Panc1 (cell line): Measurements from ENCODE around the gene RPRD1A. TPM values are rescaled to one million over a fixed set of nuclear protein-coding genes. Genes with fewer than 3 reads are reported as not detected.

Experiments
- ATAC-seq: fragments of 200-7000 bp; cut with Tn5 transposase; 2 replicates; pipeline ENCODE4 v1.9.1; 2020; ENCODE audit warnings: mild to moderate bottlenecking, moderate library complexity
- BruUV-seq: library from RNA; stranded (reverse); fragments of 400-500 nt; replicated peaks from 2 replicates; lab custom pipeline; 2021; lab: Mats Ljungman, UMichigan
- CTCF ChIA-PET: fragments of 300-600 bp; sonication (Branson Sonifier 250); formaldehyde crosslinking; loops from one replicate; lab custom pipeline; 2022; ENCODE audit warnings: antibody characterized with exemption; lab: Charles Lee
- POLR2A ChIA-PET: fragments of 300-600 bp; sonication (Branson Sonifier 250); formaldehyde crosslinking; loops from one replicate; lab custom pipeline; 2022; ENCODE audit warnings: antibody characterized with exemption; lab: Charles Lee
- DNase-seq: peaks from one replicate; pipeline ENCODE4 v3.0.0-alpha.2; 2010; ENCODE audit warnings: low read depth, low spot score
- H3K27ac ChIP-seq: 2 replicates; pipeline ENCODE4 v1.5.1; 2011; ENCODE audit warnings: mild to moderate bottlenecking, low read length, inconsistent platforms
- H3K27me3 ChIP-seq: fragments of 200-500 bp; sonication (Bioruptor generic); 2 replicates; pipeline ENCODE4 v1.6.0; 2014; ENCODE audit warnings: low read length, inconsistent platforms; ENCODE audit not compliant: control insufficient read depth, insufficient read depth
- H3K36me3 ChIP-seq: fragments of 200-500 bp; sonication (Bioruptor generic); 2 replicates; pipeline ENCODE4 v1.5.1; 2014; ENCODE audit warnings: inconsistent platforms, mild to moderate bottlenecking, low read length, moderate library complexity; ENCODE audit not compliant: control insufficient read depth, insufficient read depth
- H3K4me1 ChIP-seq: 2 replicates; pipeline ENCODE4 v1.5.1; 2011; ENCODE audit warnings: inconsistent platforms, mild to moderate bottlenecking, low read length, moderate library complexity; ENCODE audit not compliant: control insufficient read depth, insufficient read depth
- H3K4me3 ChIP-seq, 2 experiments: 2 replicates each; pipeline ENCODE4 v1.5.1; 2011 to 2012; ENCODE audit warnings: low read depth in 2 of 2, low read length in 2 of 2, mild to moderate bottlenecking in 2 of 2, inconsistent platforms in 1 of 2, moderate library complexity in 1 of 2
- H3K9me3 ChIP-seq: fragments of 200-500 bp; sonication (Bioruptor generic); 2 replicates; pipeline ENCODE4 v1.5.1; 2014; ENCODE audit warnings: low read depth, mild to moderate bottlenecking, inconsistent platforms, low read length, moderate library complexity; ENCODE audit not compliant: control insufficient read depth, insufficient read depth
- CTCF ChIP-seq: fragments of 450-650 bp; IDR thresholded peaks from 2 replicates; pipeline ENCODE4 v1.5.1; 2017; ENCODE audit warnings: mild to moderate bottlenecking
- POLR2AphosphoS5 ChIP-seq: IDR thresholded peaks from 2 replicates; pipeline ENCODE4 v1.6.1; 2012; ENCODE audit warnings: mild to moderate bottlenecking, low read depth, low read length, moderate library complexity
- SIN3A ChIP-seq: IDR thresholded peaks from 2 replicates; pipeline ENCODE4 v1.6.1; 2012; ENCODE audit warnings: low read depth, mild to moderate bottlenecking, low read length, moderate library complexity, borderline replicate concordance; ENCODE audit not compliant: insufficient read depth
- TCF7L2 ChIP-seq: IDR thresholded peaks from 2 replicates; pipeline ENCODE4 v1.6.1; 2011; ENCODE audit warnings: mild to moderate bottlenecking, low read depth, low read length, inconsistent platforms
- in situ Hi-C: cut with HindIII; loops from 2 replicates; pipeline ENCODE4 v1.10.0; 2016; ENCODE audit warnings: low sequenced_read_pairs, low pct_unique_long_range_greater_than_20kb
- intact Hi-C: fragments of 100-400 bp; cut with micrococcal nuclease; formaldehyde crosslinking; loops from one replicate; pipeline ENCODE4 v1.10.0; 2022; ENCODE audit not compliant: unreplicated experiment
- total RNA-seq: library from RNA; stranded (reverse); gene quantifications from one replicate; pipeline ENCODE4 v1.2.1, GENCODE V29; 2021; ENCODE audit not compliant: unreplicated experiment
- TF ChIP-seq, protein P1 (sequence below), 2 experiments: IDR thresholded peaks; 2 replicates each; pipeline ENCODE4 v1.6.1; 2011 to 2012; ENCODE audit warnings: low read depth in 2 of 2, control low read depth in 1 of 2, low read length in 1 of 2, mild to moderate bottlenecking in 1 of 2, moderate library complexity in 1 of 2; ENCODE audit not compliant: insufficient read depth in 1 of 2

Gene RPRD1A
- total RNA-seq, 1 experiment from 2014 or later = 44.0 TPM

DNA sequence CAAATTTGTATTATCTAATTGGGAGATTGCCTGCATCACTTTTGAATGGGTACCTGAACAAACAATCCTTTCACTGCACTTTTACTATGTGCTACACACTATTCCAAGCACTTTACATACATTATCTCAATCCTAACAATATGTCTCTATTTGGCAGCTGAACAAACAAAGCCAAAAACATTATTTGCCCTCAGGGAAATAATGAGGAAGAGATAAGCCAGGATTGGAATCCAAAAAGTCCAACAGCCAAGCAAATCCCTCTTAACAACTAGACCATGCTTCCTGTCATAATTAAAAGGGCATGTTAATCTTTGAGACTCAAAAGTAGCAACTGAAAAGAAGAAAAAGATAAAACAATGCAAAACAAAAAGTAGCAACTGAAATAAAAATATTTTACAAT, 32.1 kb downstream of the RPRD1A start:
- DNase-seq = no peak
- Histone ChIP-seq H3K27ac (no peak overlapping the region), H3K27me3 (no peaks in the 10 kb centered on the region), H3K9me3 (no peaks in the 10 kb centered on the region; the same call in 1 of the 2 replicates), H3K36me3 (peaks cover 3% of the 10 kb centered on the region; the same call in 1 of the 2 replicates), H3K4me3 (no peak overlapping the region), H3K4me1 (no peaks in the 10 kb centered on the region; the same call in 1 of the 2 replicates)
- BruUV-seq = no TSS peak
- TF ChIP-seq TCF7L2 = no peak
- TF ChIP-seq, protein P1, sequence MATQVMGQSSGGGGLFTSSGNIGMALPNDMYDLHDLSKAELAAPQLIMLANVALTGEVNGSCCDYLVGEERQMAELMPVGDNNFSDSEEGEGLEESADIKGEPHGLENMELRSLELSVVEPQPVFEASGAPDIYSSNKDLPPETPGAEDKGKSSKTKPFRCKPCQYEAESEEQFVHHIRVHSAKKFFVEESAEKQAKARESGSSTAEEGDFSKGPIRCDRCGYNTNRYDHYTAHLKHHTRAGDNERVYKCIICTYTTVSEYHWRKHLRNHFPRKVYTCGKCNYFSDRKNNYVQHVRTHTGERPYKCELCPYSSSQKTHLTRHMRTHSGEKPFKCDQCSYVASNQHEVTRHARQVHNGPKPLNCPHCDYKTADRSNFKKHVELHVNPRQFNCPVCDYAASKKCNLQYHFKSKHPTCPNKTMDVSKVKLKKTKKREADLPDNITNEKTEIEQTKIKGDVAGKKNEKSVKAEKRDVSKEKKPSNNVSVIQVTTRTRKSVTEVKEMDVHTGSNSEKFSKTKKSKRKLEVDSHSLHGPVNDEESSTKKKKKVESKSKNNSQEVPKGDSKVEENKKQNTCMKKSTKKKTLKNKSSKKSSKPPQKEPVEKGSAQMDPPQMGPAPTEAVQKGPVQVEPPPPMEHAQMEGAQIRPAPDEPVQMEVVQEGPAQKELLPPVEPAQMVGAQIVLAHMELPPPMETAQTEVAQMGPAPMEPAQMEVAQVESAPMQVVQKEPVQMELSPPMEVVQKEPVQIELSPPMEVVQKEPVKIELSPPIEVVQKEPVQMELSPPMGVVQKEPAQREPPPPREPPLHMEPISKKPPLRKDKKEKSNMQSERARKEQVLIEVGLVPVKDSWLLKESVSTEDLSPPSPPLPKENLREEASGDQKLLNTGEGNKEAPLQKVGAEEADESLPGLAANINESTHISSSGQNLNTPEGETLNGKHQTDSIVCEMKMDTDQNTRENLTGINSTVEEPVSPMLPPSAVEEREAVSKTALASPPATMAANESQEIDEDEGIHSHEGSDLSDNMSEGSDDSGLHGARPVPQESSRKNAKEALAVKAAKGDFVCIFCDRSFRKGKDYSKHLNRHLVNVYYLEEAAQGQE (IDR thresholded peaks at IDR 0.05; ENCODE audit: insufficient read depth in 1 of 2, low read depth in 2 of 2, low read length in 1 of 2) = no peak
- TF ChIP-seq SIN3A = no peak
- TF ChIP-seq CTCF = no peak
- no peak for TF ChIP-seq POLR2AphosphoS5
- no peak for ATAC-seq
- CTCF ChIA-PET = no interaction called here
- POLR2A ChIA-PET = no interaction called here
- intact Hi-C loops (no loop called here), in situ Hi-C loops (no loop called here)

- no peaks in the 10 kb centered on the region; the same call in 1 of the 2 replicates for H3K4me1 ChIP-seq
- peaks cover 3% of the 10 kb centered on the region; the same call in 1 of the 2 replicates for H3K36me3 ChIP-seq
- no peak for TF ChIP-seq POLR2AphosphoS5
- no peak for TF ChIP-seq CTCF
- TF ChIP-seq TCF7L2 = no peak
- TF ChIP-seq, protein P1 (IDR thresholded peaks at IDR 0.05; ENCODE audit: insufficient read depth in 1 of 2, low read depth in 2 of 2, low read length in 1 of 2) = no peak
- H3K27ac ChIP-seq = no peak overlapping the region
- in situ Hi-C loops (no loop called here), intact Hi-C loops (no loop called here)
- BruUV-seq = no TSS peak
- ATAC-seq = no peak
- no peaks in the 10 kb centered on the region for H3K27me3 ChIP-seq
- POLR2A ChIA-PET = no interaction called here
- no peak overlapping the region for H3K4me3 ChIP-seq
- no peaks in the 10 kb centered on the region; the same call in 1 of the 2 replicates for H3K9me3 ChIP-seq
- DNase-seq = no peak
- CTCF ChIA-PET = no interaction called here
These were observed 33.0 kb downstream of the RPRD1A start for GRCh38 chr18:36034299-36034895.
